ENCODE results near the gene SMAD3. TPM values are rescaled to one million over a fixed set of nuclear protein-coding genes. Genes with fewer than 3 reads are reported as not detected.

The SMAD3 gene
- total RNA-seq, 1 experiment from 2014 or later = 89.2 TPM

DNA sequence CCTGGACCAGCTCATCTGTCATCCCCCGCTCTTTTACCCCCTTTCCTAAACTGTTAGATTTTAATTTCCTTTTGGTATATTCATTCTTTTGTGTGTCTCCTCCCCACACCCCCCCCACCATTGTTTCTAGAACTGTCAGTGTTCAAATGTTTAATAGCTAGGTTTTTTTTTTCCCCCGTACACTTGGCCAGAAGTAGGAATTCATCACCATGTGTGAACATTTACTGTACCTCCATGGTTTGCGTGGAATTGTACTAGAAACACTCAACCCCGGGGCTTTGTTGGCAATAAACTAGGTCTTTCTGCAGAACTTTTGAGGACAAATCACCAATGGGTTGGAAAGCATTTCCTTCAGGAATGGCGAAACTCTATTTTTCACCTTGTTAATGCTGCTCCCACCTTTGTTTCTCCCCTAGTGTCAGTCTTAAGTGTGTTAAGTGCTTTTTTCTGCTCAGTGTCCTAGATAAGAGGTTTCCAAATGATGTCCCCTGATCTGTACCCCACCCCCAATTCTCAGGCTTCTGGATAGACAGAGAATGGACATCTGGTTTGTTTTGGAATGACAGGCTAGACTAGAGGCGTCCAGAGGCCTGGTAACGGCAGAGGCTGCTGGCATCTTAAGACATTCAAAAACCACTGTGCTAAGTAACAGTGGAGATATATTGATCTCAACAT lies 76.8 kb downstream of the SMAD3 start:
- DNase-seq (ENCODE audit: low read depth, low spot score) = no peak
- Histone ChIP-seq H3K9me3 (ENCODE audit: control insufficient read depth in 1 of 2, insufficient read depth in 1 of 2, low read depth in 1 of 2, low read length in 2 of 2) (no peaks in the 10 kb centered on the region), H2AFZ (ENCODE audit: low read depth, low read length, poor library complexity, severe bottlenecking) (no peak overlapping the region), H3K27ac (ENCODE audit: low read depth, low read length) (no peak overlapping the region), H3K4me1 (ENCODE audit: control insufficient read depth in 1 of 2, insufficient read depth in 2 of 2, low read length in 2 of 2) (peaks cover 46 to 97% of the 10 kb centered on the region in 2 experiments), H3K4me2 (ENCODE audit: low read length) (peak overlapping the region; percentile 29), H3K79me2 (ENCODE audit: insufficient read depth, low read length) (peaks cover 99% of the 10 kb centered on the region), H3K9me2 (ENCODE audit: insufficient read depth) (no peaks in the 10 kb centered on the region), H3K36me3 (ENCODE audit: control insufficient read depth in 1 of 2, insufficient read depth in 2 of 2, low read length in 2 of 2) (no peaks in the 10 kb centered on the region), H4K20me1 (ENCODE audit: insufficient read depth) (no peaks in the 10 kb centered on the region), H3K9ac (ENCODE audit: low read length) (peak overlapping the region; percentile 27), H3K27me3 (ENCODE audit: insufficient read depth, low read length) (no peaks in the 10 kb centered on the region), H3K4me3 (replicated peaks in 1 of 2; ENCODE audit: low read depth in 1 of 2, low read length in 2 of 2) (no peak overlapping the region)
- ChIA-PET CTCF (no interaction called here), POLR2A (interaction anchor here (0.6 to 2.8 kb wide), 4 partner anchors 18 to 107 kb away, joined by 3 to 11 read pairs (median 4); partner anchors contain the start of gene SMAD3), RAD21 (ENCODE audit: low non-redundant PET in 1 of 2, low total read pairs in 2 of 2, uncharacterized antibody in 2 of 2, unreplicated experiment in 2 of 2) (no interaction called here)
- no peak for ATAC-seq
- TF ChIP-seq, protein P1, sequence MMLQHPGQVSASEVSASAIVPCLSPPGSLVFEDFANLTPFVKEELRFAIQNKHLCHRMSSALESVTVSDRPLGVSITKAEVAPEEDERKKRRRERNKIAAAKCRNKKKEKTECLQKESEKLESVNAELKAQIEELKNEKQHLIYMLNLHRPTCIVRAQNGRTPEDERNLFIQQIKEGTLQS (IDR thresholded peaks at IDR 0.05) = no peak
- TF ChIP-seq EZH2phosphoT487 (IDR thresholded peaks at IDR 0.05; ENCODE audit: borderline replicate concordance) = no peak
- TF ChIP-seq, protein P2, sequence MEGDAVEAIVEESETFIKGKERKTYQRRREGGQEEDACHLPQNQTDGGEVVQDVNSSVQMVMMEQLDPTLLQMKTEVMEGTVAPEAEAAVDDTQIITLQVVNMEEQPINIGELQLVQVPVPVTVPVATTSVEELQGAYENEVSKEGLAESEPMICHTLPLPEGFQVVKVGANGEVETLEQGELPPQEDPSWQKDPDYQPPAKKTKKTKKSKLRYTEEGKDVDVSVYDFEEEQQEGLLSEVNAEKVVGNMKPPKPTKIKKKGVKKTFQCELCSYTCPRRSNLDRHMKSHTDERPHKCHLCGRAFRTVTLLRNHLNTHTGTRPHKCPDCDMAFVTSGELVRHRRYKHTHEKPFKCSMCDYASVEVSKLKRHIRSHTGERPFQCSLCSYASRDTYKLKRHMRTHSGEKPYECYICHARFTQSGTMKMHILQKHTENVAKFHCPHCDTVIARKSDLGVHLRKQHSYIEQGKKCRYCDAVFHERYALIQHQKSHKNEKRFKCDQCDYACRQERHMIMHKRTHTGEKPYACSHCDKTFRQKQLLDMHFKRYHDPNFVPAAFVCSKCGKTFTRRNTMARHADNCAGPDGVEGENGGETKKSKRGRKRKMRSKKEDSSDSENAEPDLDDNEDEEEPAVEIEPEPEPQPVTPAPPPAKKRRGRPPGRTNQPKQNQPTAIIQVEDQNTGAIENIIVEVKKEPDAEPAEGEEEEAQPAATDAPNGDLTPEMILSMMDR (IDR thresholded peaks at IDR 0.05 in 2 of 3, conservative IDR thresholded peaks at IDR 0.05 in 1 of 3; ENCODE audit: borderline replicate concordance in 1 of 3, insufficient read depth in 1 of 3, low read depth in 2 of 3, low read length in 2 of 3) = no peak
- TF ChIP-seq ELF1 (IDR thresholded peaks at IDR 0.05; ENCODE audit: borderline replicate concordance, low read depth) = no peak
- no TSS peak for BruUV-seq (replicated peaks)
- intact Hi-C loops (cut with micrococcal nuclease) = no loop called here

DNA sequence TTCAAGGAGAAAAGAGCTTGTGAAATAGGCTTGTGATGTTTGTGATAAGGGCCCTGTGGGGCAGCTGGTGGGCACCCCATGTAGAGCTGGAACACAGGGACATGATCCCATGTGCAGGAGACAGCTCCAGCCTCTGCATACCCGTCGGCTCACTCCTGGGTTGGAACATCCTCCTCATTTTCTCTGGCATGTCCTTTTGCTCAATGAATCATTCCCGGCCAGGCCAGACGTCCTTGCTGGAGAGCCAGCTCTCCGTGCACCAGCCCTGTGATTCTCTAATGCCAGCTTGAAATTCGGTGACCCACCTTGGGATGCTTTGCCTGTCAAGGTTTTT lies 77.3 kb downstream of the SMAD3 start:
- peaks cover 52 to 97% of the 10 kb centered on the region in 2 experiments for H3K4me1 ChIP-seq (ENCODE audit: control insufficient read depth in 1 of 2, insufficient read depth in 2 of 2, low read length in 2 of 2)
- no peak for ATAC-seq
- TF ChIP-seq FOSL1 (IDR thresholded peaks at IDR 0.05; ENCODE audit: low read depth) = no peak
- TF ChIP-seq, protein P3, sequence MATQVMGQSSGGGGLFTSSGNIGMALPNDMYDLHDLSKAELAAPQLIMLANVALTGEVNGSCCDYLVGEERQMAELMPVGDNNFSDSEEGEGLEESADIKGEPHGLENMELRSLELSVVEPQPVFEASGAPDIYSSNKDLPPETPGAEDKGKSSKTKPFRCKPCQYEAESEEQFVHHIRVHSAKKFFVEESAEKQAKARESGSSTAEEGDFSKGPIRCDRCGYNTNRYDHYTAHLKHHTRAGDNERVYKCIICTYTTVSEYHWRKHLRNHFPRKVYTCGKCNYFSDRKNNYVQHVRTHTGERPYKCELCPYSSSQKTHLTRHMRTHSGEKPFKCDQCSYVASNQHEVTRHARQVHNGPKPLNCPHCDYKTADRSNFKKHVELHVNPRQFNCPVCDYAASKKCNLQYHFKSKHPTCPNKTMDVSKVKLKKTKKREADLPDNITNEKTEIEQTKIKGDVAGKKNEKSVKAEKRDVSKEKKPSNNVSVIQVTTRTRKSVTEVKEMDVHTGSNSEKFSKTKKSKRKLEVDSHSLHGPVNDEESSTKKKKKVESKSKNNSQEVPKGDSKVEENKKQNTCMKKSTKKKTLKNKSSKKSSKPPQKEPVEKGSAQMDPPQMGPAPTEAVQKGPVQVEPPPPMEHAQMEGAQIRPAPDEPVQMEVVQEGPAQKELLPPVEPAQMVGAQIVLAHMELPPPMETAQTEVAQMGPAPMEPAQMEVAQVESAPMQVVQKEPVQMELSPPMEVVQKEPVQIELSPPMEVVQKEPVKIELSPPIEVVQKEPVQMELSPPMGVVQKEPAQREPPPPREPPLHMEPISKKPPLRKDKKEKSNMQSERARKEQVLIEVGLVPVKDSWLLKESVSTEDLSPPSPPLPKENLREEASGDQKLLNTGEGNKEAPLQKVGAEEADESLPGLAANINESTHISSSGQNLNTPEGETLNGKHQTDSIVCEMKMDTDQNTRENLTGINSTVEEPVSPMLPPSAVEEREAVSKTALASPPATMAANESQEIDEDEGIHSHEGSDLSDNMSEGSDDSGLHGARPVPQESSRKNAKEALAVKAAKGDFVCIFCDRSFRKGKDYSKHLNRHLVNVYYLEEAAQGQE (IDR thresholded peaks at IDR 0.05; ENCODE audit: low read depth) = no peak
- no peak for TF ChIP-seq CBX3 (IDR thresholded peaks at IDR 0.05; ENCODE audit: low read depth)
- no peak for TF ChIP-seq YY1 (IDR thresholded peaks at IDR 0.05; ENCODE audit: extremely low read depth, insufficient replicate concordance, low read depth, low read length)
- no peak for TF ChIP-seq JUND (IDR thresholded peaks at IDR 0.05)
- no peak for TF ChIP-seq RAD21 (IDR thresholded peaks at IDR 0.05; ENCODE audit: low read depth)
- no peak for TF ChIP-seq TCF7L2 (IDR thresholded peaks at IDR 0.05; ENCODE audit: borderline replicate concordance, extremely low read depth, insufficient read depth, insufficient read length)

More for the DNA sequence above, 77.3 kb downstream of the SMAD3 start:
- Histone ChIP-seq H3K9me2 (ENCODE audit: insufficient read depth) (no peaks in the 10 kb centered on the region), H3K27me3 (ENCODE audit: insufficient read depth, low read length) (no peaks in the 10 kb centered on the region), H4K20me1 (ENCODE audit: insufficient read depth) (no peaks in the 10 kb centered on the region), H3K9ac (ENCODE audit: low read length) (peak overlapping the region; percentile 27), H2AFZ (ENCODE audit: low read depth, low read length, poor library complexity, severe bottlenecking) (no peak overlapping the region), H3K4me2 (ENCODE audit: low read length) (peak overlapping the region; percentile 29), H3K4me3 (replicated peaks in 1 of 2; ENCODE audit: low read depth in 1 of 2, low read length in 2 of 2) (no peak overlapping the region), H3K9me3 (ENCODE audit: control insufficient read depth in 1 of 2, insufficient read depth in 1 of 2, low read depth in 1 of 2, low read length in 2 of 2) (no peaks in the 10 kb centered on the region), H3K27ac (ENCODE audit: low read depth, low read length) (no peak overlapping the region), H3K36me3 (ENCODE audit: control insufficient read depth in 1 of 2, insufficient read depth in 2 of 2, low read length in 2 of 2) (no peaks in the 10 kb centered on the region), H3K79me2 (ENCODE audit: insufficient read depth, low read length) (peaks cover 99% of the 10 kb centered on the region)
- POLR2A ChIA-PET = interaction anchor here (1.2 to 2.8 kb wide), 3 partner anchors 18 to 79 kb away, joined by 3 to 11 read pairs (median 3); partner anchors contain the start of gene SMAD3
- BruUV-seq (replicated peaks) = no TSS peak
- intact Hi-C loops (cut with micrococcal nuclease) = no loop called here
- no peak for DNase-seq (ENCODE audit: low read depth, low spot score)
- RAD21 ChIA-PET (ENCODE audit: low non-redundant PET in 1 of 2, low total read pairs in 2 of 2, uncharacterized antibody in 2 of 2, unreplicated experiment in 2 of 2) = interaction anchor here in 1 of 2 experiments (1.6 kb wide), 1 partner anchor 14 kb away, joined by 4 read pairs; no protein-coding TSS in a partner anchor
- CTCF ChIA-PET = no interaction called here
